NCI-H1694 (cell line): ENCODE results near the gene MIR17HG.
A peak's percentile ranks its signal among the peaks of the same experiment; 100 is the strongest.
"Not testable (repeated sequence)": the region's sequence is repeated elsewhere in the genome, so short reads cannot be mapped to it uniquely, and the experiment has no call there.

Experiments used
- DNase-seq: peaks from one replicate; lab custom pipeline; 2025; lab: John Stamatoyannopoulos, UW

The MIR17HG gene

DNA sequence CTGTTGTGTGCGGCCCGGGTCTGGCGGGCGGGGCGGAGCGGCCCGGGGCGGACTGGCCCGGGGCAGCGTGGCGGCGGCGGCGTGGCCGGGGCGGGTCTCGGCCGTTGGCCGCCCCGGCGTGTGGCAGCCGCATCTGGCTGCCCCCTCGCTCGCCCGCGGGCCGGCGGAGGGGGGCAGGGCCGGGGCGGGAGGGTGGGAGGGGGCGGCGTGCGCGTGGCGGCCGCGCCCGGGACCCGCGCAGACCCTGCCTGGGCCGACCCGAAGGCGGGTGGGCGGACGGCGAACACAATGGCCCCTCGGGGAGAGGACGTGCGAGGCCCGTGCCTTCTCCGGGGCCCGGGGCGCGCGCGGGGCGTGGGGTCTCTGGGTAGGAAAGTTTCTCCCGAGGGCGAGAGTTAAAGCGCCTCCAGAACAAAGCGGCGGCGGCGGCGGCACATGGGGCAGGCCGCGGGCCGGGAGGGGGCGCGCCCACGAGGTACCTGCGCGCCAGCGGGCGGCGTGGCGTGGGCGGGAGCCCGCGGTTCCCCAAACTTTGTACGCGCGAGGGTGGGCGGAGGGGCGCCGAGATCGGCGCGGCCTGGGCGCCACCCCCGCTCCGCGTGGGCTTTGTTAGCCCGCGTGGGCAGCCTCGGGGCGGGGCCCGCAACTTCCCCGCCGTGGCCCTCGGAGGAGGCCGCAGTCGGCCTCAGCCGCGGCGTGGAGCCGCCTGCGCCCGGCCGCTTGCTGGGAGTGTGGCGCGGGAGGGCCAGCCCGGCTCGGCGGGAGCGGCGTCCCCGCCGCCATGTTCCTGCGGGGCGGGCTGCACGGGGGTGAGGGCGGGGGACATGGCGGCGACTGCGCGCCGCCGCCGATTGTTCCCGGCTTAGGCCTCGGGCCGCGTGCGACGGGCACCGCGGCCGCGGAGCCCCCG, 764 bp downstream of the MIR17HG start:
- no peak for DNase-seq

DNA sequence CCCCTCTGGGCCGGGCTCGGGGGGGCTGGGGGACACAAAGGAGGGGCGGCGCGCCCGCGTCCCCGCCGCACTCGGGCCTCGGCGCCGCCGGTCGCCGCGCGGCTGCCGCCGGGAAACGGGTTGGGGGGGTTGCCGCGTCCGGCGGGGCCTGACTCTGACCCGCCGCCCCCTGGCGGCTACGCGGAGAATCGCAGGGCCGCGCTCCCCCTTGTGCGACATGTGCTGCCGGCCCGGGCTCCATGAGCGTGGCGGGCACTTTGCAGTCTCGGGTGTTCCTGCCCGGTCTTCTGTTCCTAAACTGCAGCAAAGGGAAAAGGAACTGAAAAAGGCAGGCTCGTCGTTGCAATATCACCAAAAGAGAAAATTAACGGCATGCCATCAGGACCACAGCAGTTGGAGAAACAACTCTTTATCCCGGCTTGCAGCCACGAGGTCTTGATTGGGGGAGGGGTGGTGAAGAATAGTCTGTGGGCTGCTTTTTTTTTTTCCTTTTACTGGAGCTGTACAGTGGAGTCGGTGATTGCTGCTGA, 1.5 kb downstream of the MIR17HG start:
- peak; percentile 70 for DNase-seq

DNA sequence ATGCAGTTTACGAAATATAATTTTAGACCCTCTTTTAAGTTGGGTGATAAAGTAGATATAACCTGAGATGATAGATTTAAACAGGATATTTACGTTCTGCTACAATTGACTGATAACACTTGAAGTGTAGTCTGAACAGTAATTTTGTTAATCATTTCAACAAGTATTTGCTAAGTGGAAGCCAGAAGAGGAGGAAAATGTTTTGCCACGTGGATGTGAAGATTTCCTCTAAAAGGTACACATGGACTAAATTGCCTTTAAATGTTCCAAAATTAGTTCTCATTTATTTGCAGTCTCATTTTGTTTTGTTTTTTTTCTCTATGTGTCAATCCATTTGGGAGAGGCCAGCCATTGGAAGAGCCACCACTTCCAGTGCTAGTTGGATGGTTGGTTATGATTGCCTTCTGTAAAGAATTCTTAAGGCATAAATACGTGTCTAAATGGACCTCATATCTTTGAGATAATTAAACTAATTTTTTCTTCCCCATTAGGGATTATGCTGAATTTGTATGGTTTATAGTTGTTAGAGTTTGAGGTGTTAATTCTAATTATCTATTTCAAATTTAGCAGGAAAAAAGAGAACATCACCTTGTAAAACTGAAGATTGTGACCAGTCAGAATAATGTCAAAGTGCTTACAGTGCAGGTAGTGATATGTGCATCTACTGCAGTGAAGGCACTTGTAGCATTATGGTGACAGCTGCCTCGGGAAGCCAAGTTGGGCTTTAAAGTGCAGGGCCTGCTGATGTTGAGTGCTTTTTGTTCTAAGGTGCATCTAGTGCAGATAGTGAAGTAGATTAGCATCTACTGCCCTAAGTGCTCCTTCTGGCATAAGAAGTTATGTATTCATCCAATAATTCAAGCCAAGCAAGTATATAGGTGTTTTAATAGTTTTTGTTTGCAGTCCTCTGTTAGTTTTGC, 2.8 kb downstream of the MIR17HG start:
- DNase-seq: no peak

DNA sequence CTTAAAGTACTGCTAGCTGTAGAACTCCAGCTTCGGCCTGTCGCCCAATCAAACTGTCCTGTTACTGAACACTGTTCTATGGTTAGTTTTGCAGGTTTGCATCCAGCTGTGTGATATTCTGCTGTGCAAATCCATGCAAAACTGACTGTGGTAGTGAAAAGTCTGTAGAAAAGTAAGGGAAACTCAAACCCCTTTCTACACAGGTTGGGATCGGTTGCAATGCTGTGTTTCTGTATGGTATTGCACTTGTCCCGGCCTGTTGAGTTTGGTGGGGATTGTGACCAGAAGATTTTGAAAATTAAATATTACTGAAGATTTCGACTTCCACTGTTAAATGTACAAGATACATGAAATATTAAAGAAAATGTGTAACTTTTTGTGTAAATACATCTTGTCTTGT, 3.6 kb downstream of the MIR17HG start:
- no peak for DNase-seq

DNA sequence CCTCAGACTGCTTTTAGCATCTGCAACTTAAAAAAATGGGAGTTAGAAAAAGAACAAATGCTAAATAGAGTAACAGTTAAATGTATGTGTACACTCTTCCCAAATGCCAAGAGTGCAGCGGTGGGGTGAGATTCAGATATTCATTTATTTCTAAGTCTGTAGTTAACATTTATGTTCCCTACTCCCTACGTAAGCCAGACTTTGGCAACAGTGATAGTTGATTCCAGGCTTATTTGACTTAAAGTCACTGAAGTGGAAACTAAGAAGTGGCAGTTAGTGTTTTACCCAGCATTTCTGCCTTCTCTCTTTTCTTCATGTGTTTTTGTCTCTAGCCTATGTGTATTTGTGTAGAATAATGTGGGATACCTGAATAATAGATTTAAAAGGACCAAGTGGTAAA, 4.5 kb downstream of the MIR17HG start:
- no peak for DNase-seq

DNA sequence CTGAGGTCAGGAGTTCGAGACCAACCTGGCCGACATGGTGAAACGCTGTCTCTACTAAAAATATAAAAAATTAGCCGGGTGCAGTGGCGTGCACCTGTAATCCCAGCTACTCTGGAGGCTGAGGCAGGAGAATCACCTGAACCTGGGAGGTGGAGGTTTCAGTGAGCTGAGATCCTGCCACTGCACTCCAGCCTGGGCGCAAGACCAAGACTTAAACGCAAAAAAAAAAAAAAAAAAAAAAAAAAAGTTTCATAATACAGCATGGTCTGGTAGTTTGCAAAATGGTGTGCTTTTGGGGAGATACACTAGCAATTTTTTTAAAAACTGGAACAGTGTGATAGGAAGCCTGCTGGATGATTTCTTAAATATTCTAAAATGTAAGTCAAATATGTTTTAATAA, 5.4 kb downstream of the MIR17HG start:
- DNase-seq: not testable (repeated sequence)

DNA sequence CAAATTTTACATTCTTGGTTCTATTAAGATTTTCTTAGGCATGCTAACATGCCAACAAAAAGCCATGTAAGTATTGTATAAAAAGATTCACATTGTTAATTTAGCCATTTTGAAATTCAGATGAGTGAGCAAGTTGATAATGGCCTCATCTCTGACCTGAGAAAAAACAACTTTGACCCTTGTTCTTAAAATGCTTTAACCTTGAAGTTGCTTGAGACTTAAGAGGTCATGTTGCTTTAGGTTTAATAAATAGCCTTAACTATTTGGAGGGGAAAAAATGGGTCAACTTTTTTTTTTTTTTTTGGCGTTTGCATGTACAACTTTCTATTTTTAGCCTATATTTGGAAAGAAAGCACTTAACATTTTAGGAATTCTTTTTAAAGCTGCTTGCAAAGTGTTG, 6.0 kb downstream of the MIR17HG start:
- no peak for DNase-seq

DNA sequence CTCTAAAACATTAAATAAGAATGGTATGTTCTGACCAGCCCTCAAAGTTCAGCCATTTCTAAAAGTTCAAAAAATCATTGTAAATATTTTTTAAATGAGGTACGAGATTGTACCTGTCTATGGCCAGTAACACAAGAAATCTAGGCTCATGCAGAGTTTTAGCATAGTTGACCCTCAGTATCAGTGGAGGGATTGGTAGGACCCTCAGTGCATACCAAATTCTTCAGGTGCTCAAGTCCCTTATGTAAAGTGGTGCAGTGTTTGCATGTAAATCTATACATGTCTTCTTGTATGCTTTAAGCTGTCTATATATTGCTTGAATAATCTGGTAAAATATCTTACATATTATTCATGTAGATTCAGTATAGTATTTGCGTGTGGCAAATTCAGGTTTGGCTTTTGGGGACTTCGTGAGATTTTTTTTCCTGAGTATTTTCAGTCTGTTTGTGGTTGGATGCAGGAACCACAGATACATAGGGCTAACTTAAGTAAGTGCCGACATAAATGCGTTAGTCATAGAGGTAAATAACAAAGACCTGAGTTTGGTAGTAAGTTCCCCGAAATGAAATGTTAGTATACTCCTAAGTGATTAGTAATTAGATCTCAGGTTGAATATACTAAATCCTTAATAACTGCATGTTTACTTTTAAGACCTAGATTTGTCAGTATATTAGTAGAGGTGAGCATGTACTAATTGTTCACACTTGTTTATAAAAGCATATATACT, 7.8 kb downstream of the MIR17HG start:
- no peak for DNase-seq

DNA sequence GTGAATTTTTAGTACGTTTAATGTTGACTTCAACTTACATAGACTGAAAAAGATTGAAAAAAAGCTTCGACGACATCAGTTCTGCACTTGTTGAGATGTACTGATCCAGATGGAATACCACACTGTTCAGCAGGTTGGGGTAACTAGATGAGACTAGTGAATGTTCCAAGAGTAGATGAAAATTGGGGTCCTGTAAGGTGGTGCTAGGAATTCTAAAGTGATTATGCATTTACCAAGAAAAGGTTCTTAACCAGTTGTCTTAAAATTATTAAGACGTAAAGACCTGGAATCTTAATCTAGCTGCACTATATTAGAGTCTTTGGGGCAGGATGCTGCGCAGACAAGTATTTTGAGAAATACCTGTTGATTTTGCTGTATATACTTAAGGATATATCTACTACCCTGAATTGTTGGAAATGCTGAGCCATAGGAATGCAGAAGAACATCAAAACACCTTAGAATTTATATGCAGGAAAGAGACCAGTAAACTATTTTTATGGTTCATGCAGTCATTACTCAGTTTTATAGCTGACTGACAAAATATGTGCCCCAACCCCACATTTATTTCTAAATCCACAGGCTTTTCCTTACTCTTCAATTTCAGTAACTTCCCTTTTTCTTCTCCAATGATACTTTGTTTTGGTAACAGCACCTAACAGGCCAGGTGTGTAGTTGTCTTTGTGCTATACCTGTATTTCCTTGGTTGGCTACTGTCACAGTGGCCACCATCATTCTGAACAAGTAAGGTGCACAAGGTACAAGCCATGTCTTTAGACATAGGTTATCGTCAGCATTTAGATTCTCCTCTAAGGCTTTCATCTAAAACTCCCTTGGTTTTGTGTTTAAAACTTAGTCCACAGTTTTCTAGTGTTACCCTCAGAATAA, 8.6 kb downstream of the MIR17HG start:
- DNase-seq: no peak

DNA sequence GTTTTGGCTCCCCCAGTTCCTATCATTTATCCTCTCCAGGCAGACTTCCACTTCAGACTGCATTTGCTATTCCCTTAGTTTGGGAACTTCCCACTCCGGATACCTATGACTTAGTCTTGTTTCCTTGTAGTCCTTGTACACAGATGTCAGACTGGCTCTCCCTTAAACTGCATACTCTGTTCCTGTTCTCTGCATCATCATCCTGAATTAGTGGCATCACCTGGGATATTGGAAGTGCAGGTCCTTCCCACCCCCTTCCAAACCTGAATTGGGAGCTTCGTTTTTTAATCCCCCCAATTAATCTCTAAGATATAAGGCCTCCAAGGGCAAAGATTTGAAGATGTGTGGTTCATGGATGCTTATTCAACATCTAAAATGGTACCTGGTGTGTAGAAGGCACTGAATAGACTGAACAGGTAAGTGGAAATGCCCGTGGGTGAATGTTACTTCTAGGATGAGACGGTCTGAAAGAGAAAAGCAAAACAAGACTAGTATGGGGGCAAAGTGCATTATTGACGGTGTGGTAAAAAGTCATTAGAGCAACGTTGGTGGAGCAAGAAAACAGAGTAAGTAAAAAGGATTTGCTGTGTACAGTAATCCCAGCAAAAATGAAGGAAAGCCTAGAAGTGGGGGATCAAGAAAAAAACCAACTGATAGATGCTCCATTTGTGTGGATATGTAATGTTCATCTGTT, 9.6 kb downstream of the MIR17HG start:
- no peak for DNase-seq

DNA sequence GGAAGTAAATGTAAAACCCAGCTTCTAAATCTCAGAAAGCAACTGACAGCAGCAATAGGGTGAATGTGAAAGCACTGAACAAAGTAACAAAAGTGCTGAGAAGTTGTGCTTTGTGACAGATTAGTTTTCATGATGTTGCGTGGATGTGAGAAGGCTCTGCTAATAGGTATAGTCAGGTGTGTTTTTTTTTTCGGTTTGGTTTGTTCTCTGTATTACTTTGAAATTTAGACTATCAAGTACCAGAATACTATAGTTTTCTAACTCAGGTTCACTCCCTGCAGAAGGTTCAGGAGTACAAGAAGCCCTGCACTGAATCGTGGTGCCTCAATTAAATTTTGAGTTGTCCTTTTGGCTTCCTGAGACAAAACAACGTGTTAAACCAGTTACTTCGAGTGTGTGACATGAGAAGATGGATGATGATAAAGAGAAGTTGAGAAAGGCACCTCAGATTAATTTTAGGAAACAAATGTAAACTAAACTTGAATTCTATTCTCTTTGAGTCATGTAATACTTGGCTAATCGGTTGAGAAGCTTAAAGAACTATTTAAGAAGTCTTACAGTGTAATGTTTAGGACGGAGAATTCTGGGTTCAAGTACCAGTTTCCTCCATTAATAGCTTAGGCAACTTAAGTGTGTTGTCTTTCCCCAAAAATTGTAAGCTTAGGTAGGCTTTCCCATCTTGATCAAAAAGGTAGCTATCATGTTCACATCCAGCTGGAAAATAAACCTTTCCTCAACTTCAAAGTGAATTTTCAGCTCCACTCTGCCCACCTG, 10.3 kb downstream of the MIR17HG start:
- no peak for DNase-seq

DNA sequence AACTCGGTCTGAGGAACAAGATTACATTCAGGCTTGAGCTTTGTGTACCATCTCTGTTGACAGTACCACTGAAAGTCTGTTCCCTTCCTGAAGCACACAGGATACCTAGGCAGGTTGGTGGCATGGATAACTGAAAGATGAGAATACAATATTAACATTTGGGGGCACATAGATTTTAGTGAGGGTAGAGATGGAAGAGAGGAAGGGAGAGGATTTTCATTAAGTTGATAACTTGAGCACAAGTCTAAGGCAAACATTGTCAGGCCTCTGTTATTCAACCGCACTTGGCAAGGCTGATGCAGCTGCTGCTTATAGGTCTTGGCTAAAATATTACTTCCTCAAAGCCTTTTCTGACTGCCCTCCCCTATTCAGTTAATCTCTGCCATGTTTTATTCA, 10.9 kb downstream of the MIR17HG start:
- no peak for DNase-seq

DNA sequence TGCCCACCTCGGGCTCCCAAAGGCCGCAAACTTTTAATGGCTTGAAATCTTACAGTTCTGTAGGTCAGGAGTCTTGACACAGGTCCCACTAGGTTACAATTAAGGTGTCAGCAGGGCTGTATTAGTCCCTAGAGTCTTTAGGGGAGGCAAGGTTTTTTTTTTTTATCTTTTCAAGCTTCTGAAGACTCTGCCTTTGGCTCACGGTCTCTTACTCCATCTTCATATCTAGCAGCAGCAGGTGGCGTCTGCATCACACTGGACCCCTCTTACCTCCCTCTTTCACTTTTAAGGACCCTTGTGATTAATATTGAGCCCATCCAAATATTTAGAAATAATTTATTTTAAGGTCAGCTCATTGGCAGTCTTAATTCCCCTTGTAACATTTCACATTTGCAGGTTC, 11.6 kb downstream of the MIR17HG start:
- DNase-seq: no peak

DNA sequence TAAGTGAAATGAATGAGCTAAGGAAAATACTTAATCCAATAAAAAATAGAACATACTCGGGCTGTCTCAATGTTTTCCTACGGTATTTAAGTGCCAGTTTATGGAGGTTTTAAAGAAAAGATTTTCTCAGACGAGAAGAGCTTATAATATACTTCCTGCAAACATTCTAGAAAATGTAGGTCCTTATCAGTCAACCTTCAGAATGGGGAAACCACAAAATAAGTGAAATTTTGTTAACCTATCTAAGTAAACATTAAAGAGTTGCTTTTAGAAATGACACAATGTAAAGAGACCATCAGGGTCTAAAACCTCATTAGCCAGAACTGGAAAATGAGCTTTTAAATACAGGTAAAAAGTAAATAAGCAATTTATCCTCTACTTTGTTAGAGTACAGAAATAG, 12.1 kb downstream of the MIR17HG start:
- DNase-seq: no peak

DNA sequence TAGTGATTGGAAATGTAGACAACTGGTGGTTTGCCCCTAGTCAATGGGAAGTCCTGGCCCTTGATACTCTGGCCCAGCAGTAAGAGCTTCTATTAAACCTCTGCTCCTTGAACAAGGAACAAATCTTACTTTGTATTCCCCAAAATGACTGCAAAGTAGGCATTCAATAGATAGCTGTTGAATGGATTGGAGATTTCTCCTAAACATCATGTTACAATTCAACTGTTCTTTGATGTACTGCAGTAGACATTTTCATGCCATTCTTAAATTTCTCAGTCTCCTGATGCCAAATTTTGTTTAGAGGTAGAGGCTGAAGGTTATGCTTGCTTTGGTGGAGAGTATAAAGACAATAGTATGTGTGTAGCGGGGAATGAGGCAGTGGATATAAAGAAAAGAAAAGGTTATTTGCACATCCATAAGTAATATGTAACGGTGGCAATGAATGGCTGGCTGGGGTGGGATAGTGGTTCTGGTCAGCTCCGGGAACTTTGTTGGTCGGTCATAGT, 12.8 kb downstream of the MIR17HG start:
- no peak for DNase-seq

DNA sequence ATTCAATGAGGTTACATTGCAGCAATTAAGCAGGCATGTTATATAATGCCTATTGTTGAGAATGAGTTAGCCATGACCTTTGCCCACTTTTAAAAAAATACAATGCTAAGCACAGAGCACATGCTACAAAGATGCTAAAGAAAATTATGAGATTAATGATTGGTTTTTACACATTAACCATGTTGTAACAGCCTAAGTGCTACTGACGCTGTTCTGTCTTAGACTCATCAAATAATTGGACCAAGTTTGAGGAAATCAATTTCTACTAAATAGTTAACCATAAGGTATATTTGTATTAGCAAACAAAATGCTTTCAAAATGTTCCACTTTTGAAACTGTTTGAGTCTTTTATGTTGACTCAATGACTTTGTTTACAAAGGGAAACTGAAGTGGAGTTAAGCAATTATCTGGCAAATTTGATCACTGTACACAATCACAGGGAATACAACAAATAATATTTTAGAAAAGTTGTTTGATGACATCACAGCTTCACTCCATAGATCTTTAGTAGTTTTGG, 14.3 kb downstream of the MIR17HG start:
- DNase-seq: no peak

DNA sequence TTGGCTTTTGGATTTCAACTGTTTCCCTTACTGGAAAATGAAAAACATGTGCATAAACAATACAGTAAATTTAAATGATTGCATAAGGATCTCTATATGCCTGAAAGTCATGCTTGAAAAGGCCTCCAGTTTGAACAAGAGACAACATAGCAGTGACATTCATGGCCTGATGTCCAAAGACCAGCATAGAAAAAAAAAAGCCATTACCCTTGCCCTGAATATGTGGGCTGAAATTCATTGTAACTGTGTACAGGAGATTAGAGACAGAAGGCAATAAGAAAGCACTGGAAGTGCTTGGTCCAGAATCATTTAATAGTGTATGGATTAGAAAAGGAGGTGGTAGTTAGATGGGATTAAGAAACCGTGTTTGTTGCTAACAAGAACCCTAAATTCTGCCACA, 15.4 kb downstream of the MIR17HG start:
- no peak for DNase-seq

DNA sequence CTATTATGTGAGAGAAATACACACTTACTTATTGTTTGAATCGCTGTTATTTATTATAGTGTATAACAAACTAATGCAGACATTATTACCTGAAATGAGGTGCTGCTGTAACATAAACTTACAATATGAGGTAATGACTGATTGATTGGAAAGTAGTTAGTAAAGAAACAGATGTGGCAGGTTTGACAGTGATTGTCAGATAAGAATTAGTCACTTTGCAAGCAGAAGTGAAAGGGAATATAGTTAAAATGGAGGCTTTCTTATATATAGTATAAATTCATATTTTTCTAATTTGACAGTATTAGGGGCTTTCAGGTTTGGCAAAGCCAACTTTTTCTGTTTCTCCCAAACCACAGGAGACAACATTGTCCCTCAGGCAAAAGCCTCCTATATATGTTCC, 20.6 kb downstream of the MIR17HG start:
- DNase-seq: no peak
